Measurements from ENCODE around the gene NET1.

GRCh38 chr10:5447056-5447455 is 34.7 kb downstream of the NET1 start:
- TF ChIP-seq, protein P1, sequence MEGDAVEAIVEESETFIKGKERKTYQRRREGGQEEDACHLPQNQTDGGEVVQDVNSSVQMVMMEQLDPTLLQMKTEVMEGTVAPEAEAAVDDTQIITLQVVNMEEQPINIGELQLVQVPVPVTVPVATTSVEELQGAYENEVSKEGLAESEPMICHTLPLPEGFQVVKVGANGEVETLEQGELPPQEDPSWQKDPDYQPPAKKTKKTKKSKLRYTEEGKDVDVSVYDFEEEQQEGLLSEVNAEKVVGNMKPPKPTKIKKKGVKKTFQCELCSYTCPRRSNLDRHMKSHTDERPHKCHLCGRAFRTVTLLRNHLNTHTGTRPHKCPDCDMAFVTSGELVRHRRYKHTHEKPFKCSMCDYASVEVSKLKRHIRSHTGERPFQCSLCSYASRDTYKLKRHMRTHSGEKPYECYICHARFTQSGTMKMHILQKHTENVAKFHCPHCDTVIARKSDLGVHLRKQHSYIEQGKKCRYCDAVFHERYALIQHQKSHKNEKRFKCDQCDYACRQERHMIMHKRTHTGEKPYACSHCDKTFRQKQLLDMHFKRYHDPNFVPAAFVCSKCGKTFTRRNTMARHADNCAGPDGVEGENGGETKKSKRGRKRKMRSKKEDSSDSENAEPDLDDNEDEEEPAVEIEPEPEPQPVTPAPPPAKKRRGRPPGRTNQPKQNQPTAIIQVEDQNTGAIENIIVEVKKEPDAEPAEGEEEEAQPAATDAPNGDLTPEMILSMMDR (IDR thresholded peaks at IDR 0.05), result no peak
- TF ChIP-seq HOXA7 (CRISPR knock-in tag; IDR thresholded peaks at IDR 0.05), result no peak
- no peak for TF ChIP-seq USF2 (IDR thresholded peaks at IDR 0.05)
- TF ChIP-seq ZFP36 (IDR thresholded peaks at IDR 0.05; ENCODE audit: borderline replicate concordance, partially characterized antibody), result no peak
- TF ChIP-seq, protein P2, sequence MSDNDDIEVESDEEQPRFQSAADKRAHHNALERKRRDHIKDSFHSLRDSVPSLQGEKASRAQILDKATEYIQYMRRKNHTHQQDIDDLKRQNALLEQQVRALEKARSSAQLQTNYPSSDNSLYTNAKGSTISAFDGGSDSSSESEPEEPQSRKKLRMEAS (IDR thresholded peaks at IDR 0.05), result no peak
